C4-2B (cell line): Measurements from ENCODE around the gene IFIT1.
"Not testable (repeated sequence)": the region's sequence is repeated elsewhere in the genome, so short reads cannot be mapped to it uniquely, and the experiment has no call there.

Experiments
- CTCF ChIP-seq: fragments of 450-650 bp; conservative IDR thresholded peaks from 2 replicates; pipeline ENCODE4 v1.5.1; 2017; ENCODE audit warnings: mild to moderate bottlenecking
- ZFX ChIP-seq: fragments of 450-650 bp; IDR thresholded peaks from 2 replicates; pipeline ENCODE4 v1.6.1; 2017

DNA sequence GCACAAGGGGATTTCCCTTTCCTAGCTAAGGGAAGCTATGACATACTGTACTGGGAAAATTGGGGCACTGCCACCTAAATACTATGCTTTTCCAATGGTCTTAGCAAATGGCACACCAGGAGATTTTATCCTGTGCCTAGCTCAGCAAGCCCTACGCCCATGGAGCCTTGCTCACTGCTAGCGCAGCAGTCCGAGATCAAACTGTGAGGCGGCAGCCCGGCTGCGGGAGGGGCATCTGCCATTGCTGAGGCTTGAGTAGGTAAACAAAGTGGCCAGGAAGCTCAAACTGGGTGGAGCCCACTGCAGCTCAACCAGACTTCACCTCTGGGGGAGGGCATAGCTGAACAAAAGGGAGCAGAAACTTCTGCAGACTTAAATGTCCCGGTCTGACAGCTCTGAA is 52.4 kb downstream of the IFIT1 start:
- not testable (repeated sequence) for TF ChIP-seq CTCF, ZFX
